C4-2B (cell line): ENCODE data around the gene MLLT3.

Experiments used
- H3K27ac ChIP-seq: fragments of 450-650 bp; 2 replicates; pipeline ENCODE4 v1.5.1; 2017
- CTCF ChIP-seq: fragments of 450-650 bp; conservative IDR thresholded peaks from 2 replicates; pipeline ENCODE4 v1.5.1; 2017; ENCODE audit warnings: mild to moderate bottlenecking
- ZFX ChIP-seq: fragments of 450-650 bp; IDR thresholded peaks from 2 replicates; pipeline ENCODE4 v1.6.1; 2017

MLLT3 gene

GRCh38 chr9:20310024-20310423 lies 312.3 kb downstream of the MLLT3 start:
- H3K27ac ChIP-seq = no peak overlapping the region
- TF ChIP-seq ZFX (no peak), CTCF (no peak)

GRCh38 chr9:20309124-20309523 lies 313.2 kb downstream of the MLLT3 start:
- no peak overlapping the region for H3K27ac ChIP-seq
- TF ChIP-seq CTCF (no peak), ZFX (no peak)

GRCh38 chr9:20307621-20308020 lies 314.7 kb downstream of the MLLT3 start:
- no peak for TF ChIP-seq CTCF
- no peak for TF ChIP-seq ZFX
- no peak overlapping the region for H3K27ac ChIP-seq

- no peak overlapping the region for H3K27ac ChIP-seq
- TF ChIP-seq CTCF = no peak
- TF ChIP-seq ZFX = no peak
These were observed 316.8 kb downstream of the MLLT3 start for GRCh38 chr9:20305452-20305851.

- no peak overlapping the region for H3K27ac ChIP-seq
- no peak for TF ChIP-seq CTCF
These were observed 318.3 kb downstream of the MLLT3 start for GRCh38 chr9:20303996-20304395.

GRCh38 chr9:20303066-20303465 lies 319.2 kb downstream of the MLLT3 start:
- TF ChIP-seq ZFX (no peak), CTCF (no peak)
- no peak overlapping the region for H3K27ac ChIP-seq

- TF ChIP-seq CTCF (no peak), ZFX (no peak)
- no peak overlapping the region for H3K27ac ChIP-seq
These were observed 320.1 kb downstream of the MLLT3 start for GRCh38 chr9:20302197-20302596.
